Hippocampal formation (tissue), 2 donors: ENCODE measurements around the gene PSMG3.

Experiments used
- DNase-seq, 2 donors: peaks; one replicate each; lab custom pipeline; 2025; lab: John Stamatoyannopoulos, UW

PSMG3 gene

DNA sequence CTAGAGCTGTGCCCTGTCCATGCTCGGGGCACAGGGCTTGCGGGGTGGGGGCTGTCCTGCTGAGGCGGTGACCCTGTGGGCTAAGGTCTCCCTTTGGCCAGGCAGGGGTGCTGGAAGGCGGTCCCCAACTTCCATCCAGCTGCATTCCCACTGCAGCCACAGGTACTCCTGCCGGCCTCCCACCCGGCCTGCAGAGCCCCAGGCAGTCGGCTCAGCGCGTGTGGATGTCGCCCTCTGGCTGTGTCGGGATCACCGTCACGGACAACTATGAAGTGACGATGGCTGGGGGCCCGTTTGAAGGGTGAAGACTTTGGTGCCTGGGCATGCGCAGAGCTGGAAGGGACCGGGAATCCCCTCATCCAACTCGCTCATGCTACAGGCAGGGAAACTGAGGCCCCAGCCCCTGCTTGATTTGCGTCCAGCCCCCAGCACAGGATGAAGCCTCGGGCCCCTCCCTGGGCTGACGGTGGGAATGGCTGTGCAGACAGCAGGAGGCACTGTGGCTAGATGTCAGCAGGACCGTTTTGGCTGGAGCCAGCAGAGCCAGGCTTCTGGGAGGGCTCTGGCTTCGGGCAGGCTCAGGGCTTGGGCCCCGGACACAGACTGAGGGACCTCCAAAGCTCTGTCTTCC lies 11.5 kb downstream of the PSMG3 start:
- no peak for DNase-seq

DNA sequence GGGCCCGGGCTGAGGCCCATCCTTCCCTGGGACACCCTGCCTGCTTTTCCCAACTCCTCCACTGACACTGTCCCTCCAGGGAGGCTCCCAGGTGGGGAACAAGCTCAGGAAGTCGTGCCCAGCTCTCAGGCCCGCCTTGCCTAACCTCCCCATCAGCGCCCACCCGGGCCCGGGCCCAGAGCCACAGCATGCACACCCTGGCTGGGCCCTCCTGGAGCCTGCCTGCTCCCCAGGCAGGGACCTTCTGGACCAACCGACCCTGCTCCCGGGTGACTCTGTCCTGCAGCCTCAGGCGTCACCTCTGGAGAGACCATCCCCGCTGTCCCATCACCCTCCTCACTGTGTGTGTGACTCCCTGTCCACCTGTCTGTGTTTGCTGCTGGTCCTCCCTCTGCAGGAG lies 12.1 kb downstream of the PSMG3 start:
- no peak for DNase-seq

DNA sequence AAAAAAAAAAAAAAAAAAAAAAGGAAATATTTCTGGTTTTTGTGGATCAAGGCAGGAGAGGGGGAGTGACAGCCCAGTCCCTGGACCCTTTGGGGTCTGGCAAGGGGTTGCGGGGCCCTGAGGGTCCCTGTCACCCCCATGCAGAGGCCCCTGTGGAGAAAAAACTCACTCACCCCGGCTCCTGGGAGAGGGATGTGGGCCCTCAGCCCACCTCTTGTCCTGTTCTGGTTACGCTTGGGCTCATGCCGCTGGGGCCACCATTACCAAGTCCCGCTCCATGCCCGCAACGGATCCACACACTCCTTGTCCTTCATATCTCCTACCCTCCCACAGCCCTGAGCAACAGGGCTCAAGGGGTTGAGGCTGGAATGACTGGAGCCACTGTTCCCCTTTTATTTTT lies 12.8 kb downstream of the PSMG3 start:
- DNase-seq, result no peak

DNA sequence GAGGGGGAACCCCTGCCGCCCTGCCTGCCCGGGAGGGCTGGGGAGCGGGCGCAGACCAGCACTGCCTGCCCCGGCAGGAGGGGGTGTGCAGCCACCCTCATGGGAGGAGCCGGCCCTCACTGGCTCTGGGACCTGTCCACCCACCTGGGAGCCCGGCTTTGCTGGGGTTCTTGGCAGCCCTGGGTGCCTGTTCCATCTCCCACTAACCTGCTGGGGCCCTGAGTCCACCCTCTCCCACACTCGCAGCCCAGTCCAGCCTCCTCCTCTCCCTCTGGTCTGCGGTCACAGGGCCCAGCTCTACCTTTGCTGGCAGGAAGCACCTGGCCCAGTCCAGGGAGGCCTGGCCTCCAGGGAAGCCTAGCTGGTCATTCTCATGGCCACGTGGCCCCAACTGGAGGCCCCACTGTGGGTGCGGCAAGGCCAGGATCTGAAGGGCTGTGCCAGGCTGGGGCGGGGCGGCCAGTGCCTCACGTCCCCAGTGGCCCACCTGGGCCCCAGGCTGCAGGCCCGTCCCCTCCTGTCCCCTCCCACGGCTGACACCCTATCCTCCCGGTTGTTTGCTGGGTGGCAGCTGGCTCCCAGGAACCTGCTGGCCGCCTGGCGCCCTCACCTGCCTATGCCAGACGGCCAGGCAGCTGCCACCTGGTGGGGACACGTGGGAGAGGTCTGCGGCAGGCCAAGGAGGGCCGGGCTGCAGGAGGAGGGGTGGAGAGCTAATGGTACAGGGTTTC lies 13.9 kb downstream of the PSMG3 start, which contains the start of gene TMEM184A:
TSS of gene TMEM184A (minus strand) at position 393 of the 731 bp plus-strand sequence. CDS start 721 bp downstream, outside the sequence.
- no peak for DNase-seq

DNA sequence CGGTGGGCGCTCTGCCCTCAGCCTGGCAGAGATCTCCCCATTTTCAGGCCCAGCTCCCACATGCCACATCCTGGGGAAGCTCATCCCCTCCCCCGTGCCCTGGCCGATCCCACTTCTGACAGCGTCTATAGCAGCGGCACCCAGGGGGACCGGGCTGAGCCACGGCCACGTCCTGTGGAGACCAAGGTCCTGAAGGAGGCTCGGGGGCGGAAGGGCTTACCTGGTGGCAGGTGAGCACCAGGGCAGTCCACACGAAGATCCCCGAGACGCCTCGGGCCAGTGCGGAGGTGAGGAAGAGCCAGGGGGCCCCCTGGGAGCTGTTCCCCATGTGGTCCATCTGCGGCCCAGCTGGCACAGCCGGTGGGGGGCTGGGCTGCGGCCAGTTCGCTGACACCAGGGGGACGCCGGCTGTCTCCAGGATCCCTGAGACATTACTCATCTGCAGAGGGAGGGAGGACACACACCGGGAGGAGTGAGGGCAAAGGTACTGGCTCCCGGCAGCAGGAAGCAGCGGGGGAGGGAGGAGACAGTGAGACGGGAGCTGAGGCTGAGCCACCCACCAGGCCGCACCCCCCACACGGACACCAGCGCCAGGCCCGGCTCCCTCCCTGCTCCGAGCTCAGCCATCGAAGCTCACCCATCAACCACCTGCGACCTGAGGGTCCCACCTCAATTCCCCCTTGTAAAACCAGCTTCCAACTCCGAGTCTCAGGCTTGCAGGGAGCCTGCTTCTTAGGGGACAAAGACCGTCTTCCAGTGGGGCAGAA lies 14.6 kb downstream of the PSMG3 start:
- DNase-seq, result no peak

DNA sequence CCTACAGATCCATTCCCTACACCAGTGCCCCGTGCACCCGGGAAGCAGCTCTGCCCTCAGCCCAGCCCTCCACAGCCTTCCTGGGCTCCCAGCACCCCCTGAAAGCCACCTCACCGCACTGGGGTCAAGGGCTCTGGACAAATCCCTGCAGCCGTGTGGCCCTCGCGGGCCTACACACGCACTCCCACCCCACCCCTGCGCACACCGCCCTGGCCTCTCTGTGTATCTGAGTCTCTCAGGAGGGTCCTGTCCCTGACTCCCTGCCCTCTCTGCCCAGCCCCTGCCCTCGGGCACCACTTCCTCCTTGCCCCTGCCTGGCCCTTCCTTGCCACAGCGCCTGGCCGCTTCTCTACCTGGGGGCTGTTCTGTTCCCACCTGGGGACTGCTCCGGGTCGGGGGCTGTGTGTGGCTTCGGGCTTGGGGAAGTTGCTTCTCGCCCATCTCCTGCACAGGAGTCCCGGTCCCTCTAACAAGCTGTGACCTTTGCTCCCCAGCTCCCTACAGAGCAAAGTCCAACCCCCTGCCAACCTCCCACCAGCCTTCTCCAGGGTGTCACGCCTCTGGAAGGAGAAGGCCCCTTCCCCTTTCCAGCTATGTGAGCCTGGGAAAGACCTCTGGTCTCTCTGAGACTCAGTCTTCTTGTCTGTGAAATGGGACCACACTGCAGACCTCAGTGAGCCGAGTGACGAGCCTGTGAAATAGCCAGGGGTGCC lies 15.3 kb downstream of the PSMG3 start:
- DNase-seq, result no peak

DNA sequence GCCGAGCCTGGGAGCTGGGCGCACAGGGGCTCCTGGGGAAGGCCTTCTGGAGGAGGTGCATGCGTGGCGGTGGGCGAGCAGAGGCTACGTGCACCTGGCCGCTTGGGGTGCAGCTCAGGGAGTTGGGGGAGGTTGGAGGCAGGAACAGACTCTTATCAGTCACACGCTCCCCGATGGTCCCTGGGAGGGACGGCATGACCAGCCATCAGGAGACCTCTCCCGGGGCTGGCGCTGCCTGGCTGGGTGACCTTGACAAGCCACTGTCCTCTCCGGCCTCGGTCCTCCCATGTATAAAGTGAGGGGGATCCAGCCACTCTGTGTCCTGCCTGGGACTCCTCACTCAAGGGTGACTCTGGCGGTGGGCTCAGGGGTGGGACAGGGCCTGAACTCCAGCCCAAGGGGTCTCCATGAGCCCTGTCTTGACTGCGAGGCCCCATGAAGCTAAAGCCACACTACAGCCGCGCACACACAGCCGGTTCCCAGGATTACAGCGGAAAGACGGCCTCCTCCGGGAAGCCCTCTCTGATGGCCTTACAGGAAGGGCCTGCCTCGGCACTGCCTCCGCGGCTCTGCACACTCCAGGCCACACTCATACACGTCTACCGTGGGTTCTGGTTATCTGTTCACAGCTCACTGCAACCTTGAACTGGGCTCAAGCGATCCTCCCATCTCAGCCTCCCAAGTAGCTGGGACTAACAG lies 16.2 kb downstream of the PSMG3 start:
- DNase-seq, result no peak

DNA sequence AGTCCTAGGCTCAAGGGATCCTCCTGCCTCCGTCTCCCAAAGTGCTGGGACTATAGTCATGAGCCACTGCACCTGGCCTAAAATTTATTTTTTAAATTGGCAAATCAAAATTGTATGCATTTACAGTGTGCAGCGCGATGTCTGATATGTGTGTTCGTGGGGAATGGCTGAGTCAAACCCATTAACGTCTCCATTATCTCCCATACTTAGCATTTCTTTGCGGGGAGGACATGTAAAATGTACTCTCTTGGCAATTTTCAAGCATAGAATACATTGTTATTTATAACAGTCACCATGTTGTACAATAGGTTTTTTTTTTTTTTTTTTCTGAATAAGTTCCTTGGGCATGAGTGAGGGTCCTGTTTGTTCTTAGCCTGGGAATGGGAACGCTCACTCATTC lies 17.6 kb downstream of the PSMG3 start:
- DNase-seq, result no peak

DNA sequence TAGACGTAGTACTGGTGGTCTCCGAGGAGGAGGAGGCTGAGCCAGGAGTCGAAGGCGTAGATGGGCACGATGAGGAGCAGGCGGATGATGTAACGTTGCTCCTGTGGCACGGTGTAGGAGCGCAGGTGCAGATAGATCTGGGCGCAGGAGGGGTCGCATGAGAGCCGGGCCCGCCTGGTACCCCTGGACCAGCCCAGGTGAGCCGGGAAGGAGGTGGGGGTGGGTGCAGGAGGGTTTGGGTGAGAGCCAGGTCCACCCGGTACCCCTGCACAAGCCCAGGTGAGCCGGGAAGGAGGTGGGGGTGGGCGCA lies 19.0 kb downstream of the PSMG3 start:
- no peak for DNase-seq

DNA sequence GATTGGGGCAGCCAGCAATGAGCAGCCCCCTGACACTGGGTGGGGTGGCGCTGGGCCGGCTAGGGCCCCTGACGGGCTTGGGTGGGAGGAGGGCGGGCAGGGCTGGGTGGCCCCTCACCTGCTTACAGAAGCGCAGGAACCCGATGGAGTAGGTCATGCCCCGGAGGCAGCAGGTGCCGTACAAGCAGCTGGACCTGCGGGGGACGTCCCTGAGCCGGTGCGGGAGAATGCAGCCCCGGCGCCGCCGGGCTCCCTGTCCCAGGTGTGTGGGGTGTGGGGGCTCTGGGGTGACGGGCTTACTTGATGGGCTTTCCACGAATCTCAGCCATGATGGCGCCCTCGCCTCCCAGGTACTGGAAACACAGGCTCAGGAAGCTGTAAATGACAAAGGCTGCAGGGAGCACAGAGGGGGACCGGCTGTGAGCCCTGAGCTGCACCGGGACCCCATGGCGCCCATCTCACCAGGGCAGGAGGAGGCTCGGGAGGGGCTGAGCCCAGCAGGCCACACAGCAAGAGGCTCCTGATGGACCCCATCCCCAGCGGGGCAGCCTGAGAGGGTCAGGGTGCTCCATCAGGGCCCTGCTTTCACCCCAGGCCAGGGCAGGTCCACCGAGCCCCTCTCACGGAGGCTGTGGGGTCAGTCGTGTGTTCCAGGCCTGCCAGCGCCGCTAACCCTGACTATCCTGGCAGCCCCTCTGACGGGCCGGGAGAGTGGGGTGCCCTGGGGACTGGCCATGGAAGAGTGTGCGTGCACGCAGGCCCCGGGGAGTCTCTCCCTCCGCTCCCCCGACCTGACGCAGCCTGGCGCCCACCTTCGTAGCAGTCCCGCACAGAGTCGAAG lies 19.6 kb downstream of the PSMG3 start:
- DNase-seq, result no peak

DNA sequence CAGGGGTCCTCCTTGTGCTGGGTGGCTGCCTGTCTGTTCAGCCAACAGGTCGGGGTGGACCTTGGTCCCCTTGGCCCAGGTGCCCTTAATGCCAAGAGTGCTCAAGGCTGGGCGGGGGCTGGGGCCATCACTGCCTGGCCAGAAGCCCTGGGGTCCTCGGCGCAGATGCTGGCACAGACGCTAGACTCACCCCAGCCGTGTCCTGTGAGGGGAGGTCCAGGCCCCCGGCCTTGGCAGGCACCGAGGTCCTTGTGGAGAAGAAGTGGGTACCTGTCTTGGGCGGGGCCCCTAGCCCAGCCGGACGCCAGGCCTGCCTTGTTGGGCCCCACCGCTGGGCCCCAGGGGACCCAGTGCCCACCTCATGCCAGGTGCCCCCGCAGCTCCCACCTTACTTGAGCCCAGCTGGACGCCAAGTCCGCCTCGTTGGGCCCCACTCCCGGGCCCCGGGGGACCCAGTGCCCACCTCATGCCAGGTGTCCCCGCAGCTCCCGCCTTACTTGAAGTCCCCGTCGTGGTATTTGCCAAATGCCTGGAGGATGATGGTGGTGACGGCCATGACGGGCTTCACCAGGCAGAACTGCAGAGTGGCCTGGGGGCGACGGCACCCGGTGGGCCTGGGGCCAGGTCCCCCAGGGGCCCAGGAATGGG lies 20.4 kb downstream of the PSMG3 start:
- DNase-seq, result no peak

DNA sequence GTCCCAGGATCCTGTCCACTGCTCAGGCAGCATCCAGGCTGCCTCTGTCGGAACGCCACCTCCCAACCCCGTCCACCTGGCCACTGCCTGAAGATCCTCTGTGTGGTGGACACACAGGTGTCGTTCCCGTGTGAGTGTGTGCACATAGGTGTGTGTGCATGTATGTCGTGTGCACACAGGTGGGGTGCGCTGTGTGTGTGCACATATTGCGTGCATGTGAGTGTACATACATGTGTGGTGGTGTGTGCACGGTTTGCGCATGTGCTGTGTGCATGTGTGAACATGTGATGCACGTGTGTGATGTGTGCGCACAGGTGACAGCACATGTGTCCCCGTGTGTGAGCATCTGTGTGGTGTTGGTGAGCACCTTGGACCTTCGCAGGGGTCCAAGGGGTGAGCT lies 20.9 kb downstream of the PSMG3 start:
- no peak for DNase-seq

DNA sequence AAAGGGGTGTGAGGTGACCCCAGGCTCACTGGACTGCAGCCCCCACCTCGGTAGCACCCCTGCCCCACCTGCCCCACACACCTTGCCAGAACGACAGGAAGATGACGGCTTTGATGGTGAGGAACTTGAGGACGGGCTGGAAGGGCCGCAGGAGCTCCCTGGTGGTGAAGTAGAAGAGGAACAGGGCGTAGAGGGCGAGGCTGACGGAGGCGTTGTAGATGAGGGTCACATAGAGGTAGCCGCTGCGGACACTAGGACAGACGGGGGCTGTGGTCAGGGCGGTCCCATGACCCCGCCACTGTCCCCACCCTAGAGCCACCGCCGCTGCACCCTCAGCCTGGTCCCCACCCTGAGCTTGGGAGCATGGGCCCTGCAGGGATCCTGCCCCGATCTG lies 21.4 kb downstream of the PSMG3 start:
- no peak for DNase-seq

DNA sequence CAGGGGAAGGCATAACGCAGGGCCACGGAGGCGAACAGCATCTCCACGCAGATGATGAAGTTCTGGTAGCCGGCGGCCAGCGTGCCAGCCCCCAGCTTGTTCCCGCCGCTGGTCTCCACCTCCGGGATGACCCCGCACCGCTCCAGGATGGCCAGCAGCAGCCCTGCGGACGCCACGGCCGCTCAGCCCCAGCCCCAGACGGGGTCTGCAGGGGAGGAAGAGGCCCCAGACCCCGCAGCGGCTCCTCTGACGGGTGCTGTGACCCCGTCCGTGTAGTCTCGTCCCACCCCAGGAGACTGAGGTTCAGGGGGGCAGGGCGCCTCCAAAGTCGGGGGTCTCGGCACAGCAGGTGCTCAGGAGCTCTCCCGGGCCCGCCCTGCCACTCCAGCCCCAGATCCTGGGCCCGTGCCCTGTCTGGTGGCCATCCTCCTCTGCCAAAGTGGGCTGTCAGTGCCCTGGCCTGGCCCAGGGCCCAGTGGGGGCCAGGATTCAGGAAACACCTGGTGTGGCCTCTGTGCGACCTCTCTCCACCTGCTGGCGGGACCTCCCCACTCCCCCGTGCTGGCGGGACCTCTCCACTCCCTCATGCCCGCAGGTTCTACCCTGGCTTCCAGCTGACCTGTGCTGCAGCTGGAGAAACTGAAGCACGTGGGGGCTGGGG lies 21.9 kb downstream of the PSMG3 start:
- DNase-seq, result no peak

DNA sequence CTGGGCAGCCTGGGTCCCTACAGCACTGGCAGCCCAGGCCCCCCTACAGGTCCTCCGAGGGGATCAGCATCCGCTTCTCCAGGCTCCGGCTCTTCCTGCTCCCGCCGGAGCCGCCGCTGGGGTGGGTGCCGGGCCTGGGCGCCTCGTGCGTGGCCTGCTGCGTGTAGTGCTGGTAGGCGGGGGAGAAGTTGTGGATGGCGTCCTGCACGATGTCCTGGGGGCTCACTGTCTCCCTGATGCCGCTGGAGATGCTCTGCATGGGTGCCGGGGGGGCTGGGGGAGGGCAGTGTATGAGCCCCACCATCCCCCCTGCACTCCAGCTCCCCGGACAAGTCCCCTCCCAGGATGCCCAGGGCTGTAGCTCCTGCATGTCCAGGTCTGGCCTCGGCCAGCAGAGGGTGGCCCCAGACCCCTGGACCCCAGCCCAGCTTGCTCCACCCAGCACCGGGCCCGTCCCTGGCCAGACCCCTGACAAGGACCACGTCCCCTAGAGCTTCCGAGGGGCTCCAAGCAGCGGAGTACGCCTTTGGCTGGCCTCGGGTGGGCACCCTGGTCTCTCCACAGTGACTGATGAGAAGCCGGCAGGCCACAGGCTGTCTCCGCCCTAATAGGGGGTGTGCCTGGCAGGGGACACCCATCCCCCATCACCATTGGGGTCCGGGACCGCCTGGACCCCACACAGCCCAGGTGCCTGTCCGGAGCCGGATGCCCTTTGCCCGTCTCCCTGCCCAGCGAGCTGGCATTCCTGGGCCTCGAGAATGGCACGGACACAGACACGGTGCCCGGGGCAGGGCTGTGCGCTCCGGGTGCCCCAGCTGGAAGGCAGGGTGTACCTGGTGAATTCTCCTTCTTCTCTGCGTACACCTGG lies 22.7 kb downstream of the PSMG3 start:
- DNase-seq, result no peak

DNA sequence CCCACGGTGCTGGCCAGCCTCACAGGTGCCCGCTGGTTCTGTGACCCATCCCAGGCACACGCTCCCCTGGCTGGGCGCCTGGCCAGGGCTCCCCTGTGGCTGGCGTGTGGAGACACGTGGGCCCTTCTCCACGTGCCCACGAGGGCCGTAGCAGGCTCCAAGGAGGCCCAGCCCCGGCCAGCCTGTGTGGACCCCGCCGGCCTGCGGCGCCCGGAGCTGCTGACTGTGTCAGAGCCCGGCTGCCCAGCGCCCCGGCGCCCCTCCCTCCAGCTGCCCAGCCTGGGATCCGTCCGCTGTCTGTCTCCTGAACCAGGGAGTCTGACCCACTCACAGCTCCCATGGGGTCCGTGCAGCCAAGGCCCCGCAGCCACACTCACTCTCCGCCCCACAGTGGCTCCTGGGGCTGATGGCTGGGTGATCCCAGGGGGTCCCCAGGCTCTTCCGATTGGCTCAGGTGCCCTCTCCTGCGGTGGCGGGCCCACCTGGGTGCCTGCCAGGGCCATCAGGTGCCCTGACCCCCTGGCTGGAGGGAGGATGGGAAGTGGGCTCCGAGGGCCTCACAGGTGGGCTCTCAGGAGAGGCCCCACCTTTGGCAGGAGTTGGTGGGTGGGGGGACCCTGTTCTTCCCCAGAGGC lies 23.4 kb downstream of the PSMG3 start:
- DNase-seq, result no peak

DNA sequence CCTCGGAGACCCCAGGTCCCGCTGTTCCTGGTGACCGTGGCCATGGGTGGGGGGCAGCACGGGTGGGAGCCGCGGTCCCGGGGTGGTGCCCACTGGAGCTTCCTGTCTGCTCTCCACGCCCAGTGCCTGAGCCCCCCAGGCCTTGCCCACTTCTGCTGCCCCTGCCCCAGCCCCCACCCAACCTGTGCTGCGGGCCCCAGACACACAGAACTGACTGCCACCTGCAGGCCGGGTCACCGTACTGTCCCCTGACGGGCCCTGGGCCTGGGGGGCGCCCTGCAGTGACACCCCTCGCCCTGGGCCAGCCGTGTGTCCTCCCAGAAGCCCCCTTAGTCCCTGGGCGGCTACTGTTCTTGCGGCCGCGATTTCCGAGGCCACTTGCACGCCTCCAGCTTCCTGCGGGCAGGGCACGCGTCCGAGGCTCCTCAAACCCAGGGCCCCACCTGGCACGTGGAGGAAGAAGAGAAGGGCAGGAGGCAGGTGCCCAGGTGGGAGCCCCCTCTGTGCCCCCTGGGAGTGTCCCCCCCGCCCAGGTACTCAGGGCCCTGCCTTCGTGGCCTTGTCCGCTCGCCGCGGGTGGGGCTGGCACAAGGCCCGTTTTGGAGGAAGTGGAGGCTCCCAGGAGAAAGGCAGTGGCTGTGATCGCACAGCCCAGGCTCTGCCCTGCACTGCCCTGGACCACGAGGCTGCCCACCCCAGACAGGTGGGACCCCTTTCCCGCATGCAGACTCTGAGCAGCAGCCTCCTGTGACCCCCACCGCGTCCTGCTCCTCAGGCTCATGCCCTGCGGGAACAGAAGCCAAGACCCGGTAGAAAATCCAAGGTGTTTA lies 24.2 kb downstream of the PSMG3 start:
- no peak for DNase-seq
